Stimulated activated CD4-positive, alpha-beta T cell treated with anti-CD3 and anti-CD28 coated beads, Interleukin-4, amount 100 ng/mL, for 48 hours (primary cell): ENCODE measurements around the gene PTPRR.
"Not testable (repeated sequence)": the region's sequence is repeated elsewhere in the genome, so short reads cannot be mapped to it uniquely, and the experiment has no call there.

ENCODE experiments used
- DNase-seq, 2 donors: peaks; one replicate each; pipeline ENCODE4 v3.0.0-alpha.2; 2020; ENCODE audit warnings: low read depth in 2 of 2

PTPRR gene

GRCh38 chr12:70840656-70841350 is 79.7 kb downstream of the PTPRR start:
- no peak for DNase-seq

GRCh38 chr12:70839544-70839943 is 81.0 kb downstream of the PTPRR start:
- no peak for DNase-seq

GRCh38 chr12:70838127-70838526 is 82.4 kb downstream of the PTPRR start:
- no peak for DNase-seq

- DNase-seq = no peak
Observed at GRCh38 chr12:70837026-70837425, 83.5 kb downstream of the PTPRR start.

GRCh38 chr12:70835948-70836347 is 84.6 kb downstream of the PTPRR start:
- DNase-seq = no peak

- no peak for DNase-seq
Observed at GRCh38 chr12:70831543-70831942, 89.0 kb downstream of the PTPRR start.

- DNase-seq = no peak
Observed at GRCh38 chr12:70830221-70831061, 90.1 kb downstream of the PTPRR start.

GRCh38 chr12:70829070-70829469 is 91.5 kb downstream of the PTPRR start:
- DNase-seq = no peak

GRCh38 chr12:70828351-70828750 is 92.2 kb downstream of the PTPRR start:
- DNase-seq = no peak

GRCh38 chr12:70826156-70826555 is 94.4 kb downstream of the PTPRR start:
- no peak for DNase-seq

GRCh38 chr12:70824511-70824910 is 96.0 kb downstream of the PTPRR start:
- DNase-seq = no peak

GRCh38 chr12:70823182-70823976 is 97.2 kb downstream of the PTPRR start:
- DNase-seq = no peak

- no peak for DNase-seq
Observed at GRCh38 chr12:70822412-70822811, 98.1 kb downstream of the PTPRR start.

- no peak for DNase-seq
Observed at GRCh38 chr12:70815971-70816391, 104.6 kb downstream of the PTPRR start.

- DNase-seq = no peak
Observed at GRCh38 chr12:70815056-70815455, 105.5 kb downstream of the PTPRR start.

- DNase-seq = no peak
Observed at GRCh38 chr12:70813559-70813958, 107.0 kb downstream of the PTPRR start.

GRCh38 chr12:70812136-70812535 is 108.4 kb downstream of the PTPRR start:
- DNase-seq = no peak

GRCh38 chr12:70809887-70810286 is 110.7 kb downstream of the PTPRR start:
- DNase-seq = no peak

GRCh38 chr12:70807993-70808392 is 112.5 kb downstream of the PTPRR start:
- DNase-seq = not testable (repeated sequence)

GRCh38 chr12:70806827-70807226 is 113.7 kb downstream of the PTPRR start:
- no peak for DNase-seq

GRCh38 chr12:70806043-70806442 is 114.5 kb downstream of the PTPRR start:
- DNase-seq = no peak

- DNase-seq = no peak
Observed at GRCh38 chr12:70798016-70798783, 122.3 kb downstream of the PTPRR start.
